Breast epithelium (tissue), 4 donors: ENCODE measurements around the gene OSGEP. TPM values are rescaled to one million over a fixed set of nuclear protein-coding genes. Genes with fewer than 3 reads are reported as not detected.

Experiments used
- DNase-seq, 2 donors: peaks; one replicate each; pipeline ENCODE4 v3.0.0-alpha.2; 2019; ENCODE audit warnings: low spot score in 2 of 2
- H3K27ac ChIP-seq, 2 donors: fragments of 200-600 bp; sonication (generic) in 1 of 2; one replicate each; pipeline ENCODE4 v1.5.1; 2016 to 2019; ENCODE audit warnings: mild to moderate bottlenecking in 1 of 2
- H3K27me3 ChIP-seq, 2 donors: fragments of 200-600 bp; sonication (generic) in 1 of 2; one replicate each; pipeline versions ENCODE4 v1.5.1 to v1.6.0; 2017 to 2019; ENCODE audit warnings: control low read depth in 1 of 2, mild to moderate bottlenecking in 1 of 2
- H3K36me3 ChIP-seq: fragments of 200-600 bp; one replicate; pipeline ENCODE4 v1.5.1; 2019
- H3K4me1 ChIP-seq, 2 donors: fragments of 200-600 bp; sonication (generic); one replicate each; pipeline ENCODE4 v1.5.1; 2016 to 2019; ENCODE audit warnings: control low read depth in 1 of 2
- H3K4me3 ChIP-seq, 3 donors: fragments of 200-600 bp; sonication (generic); 1 replicate in 2 of 3; 2 replicates in 1 of 3; pipeline ENCODE4 v1.5.1; 2016 to 2019; ENCODE audit warnings: mild to moderate bottlenecking in 3 of 3, moderate library complexity in 2 of 3
- H3K9me3 ChIP-seq, 2 donors: fragments of 200-600 bp; sonication (generic) in 1 of 2; one replicate each; pipeline ENCODE4 v1.5.1; 2016 to 2019; ENCODE audit warnings: control low read depth in 1 of 2
- POLR2A ChIP-seq: fragments of 450-650 bp; IDR thresholded peaks from one replicate; pipeline ENCODE4 v1.6.1; 2016; ENCODE audit warnings: antibody characterized with exemption, mild to moderate bottlenecking, moderate library complexity
- POLR2AphosphoS5 ChIP-seq, 3 donors: sonication (generic); formaldehyde crosslinking; IDR thresholded peaks; one replicate each; pipeline ENCODE4 v1.6.1; 2017; ENCODE audit warnings: antibody characterized with exemption in 3 of 3
- intact Hi-C: fragments of 100-400 bp; cut with DNase I; formaldehyde crosslinking; loops from one replicate; pipeline ENCODE4 v1.15.1; 2023; ENCODE audit warnings: low total_unique reads
- total RNA-seq, 3 donors: library from RNA; depleted of rRNA; stranded (reverse); fragments of >200 nt; gene quantifications; one replicate each; pipeline ENCODE4 v1.1.0, GENCODE V29; 2016
- TF ChIP-seq, protein P1 (sequence below), 3 donors: fragments of 450-650 bp; IDR thresholded peaks; one replicate each; pipeline ENCODE4 v1.5.1; 2016 to 2017; ENCODE audit warnings: antibody characterized with exemption in 3 of 3, mild to moderate bottlenecking in 3 of 3, moderate library complexity in 3 of 3

The OSGEP gene
- total RNA-seq, 3 donors from 2014 or later = 38.1 to 66.9 (median 57.5) TPM

DNA sequence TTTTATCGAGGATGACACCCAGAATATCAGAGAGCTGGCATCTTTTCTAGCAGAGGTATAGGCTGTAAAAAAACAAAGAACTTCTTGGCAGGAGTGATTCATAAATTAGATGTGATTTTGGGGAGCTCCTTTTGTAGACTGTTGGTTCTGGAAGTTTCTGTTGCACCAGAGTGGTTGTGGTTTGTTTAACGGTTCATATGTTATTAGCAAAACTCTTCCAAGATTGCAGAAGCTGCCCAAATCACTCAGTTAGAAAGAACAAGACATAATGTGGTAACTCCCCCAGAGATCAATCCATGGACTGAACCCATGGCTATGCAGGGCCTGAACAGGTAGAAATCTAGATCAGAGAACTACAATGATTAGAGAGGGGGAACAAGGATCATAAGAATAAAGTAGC is 44.0 kb upstream of the OSGEP start:
- no peak overlapping the region for H3K27ac ChIP-seq
- intact Hi-C loops = no loop called here
- no peak overlapping the region for H3K4me3 ChIP-seq
- H3K36me3 ChIP-seq = no peaks in the 10 kb centered on the region
- DNase-seq = no peak
- H3K9me3 ChIP-seq = no peaks in the 10 kb centered on the region
- TF ChIP-seq, protein P1, sequence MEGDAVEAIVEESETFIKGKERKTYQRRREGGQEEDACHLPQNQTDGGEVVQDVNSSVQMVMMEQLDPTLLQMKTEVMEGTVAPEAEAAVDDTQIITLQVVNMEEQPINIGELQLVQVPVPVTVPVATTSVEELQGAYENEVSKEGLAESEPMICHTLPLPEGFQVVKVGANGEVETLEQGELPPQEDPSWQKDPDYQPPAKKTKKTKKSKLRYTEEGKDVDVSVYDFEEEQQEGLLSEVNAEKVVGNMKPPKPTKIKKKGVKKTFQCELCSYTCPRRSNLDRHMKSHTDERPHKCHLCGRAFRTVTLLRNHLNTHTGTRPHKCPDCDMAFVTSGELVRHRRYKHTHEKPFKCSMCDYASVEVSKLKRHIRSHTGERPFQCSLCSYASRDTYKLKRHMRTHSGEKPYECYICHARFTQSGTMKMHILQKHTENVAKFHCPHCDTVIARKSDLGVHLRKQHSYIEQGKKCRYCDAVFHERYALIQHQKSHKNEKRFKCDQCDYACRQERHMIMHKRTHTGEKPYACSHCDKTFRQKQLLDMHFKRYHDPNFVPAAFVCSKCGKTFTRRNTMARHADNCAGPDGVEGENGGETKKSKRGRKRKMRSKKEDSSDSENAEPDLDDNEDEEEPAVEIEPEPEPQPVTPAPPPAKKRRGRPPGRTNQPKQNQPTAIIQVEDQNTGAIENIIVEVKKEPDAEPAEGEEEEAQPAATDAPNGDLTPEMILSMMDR (IDR thresholded peaks at IDR 0.05) = no peak
- no peak for TF ChIP-seq POLR2AphosphoS5 (IDR thresholded peaks at IDR 0.05)
- no peak for TF ChIP-seq POLR2A
- no peaks in the 10 kb centered on the region for H3K27me3 ChIP-seq
- no peaks in the 10 kb centered on the region for H3K4me1 ChIP-seq

DNA sequence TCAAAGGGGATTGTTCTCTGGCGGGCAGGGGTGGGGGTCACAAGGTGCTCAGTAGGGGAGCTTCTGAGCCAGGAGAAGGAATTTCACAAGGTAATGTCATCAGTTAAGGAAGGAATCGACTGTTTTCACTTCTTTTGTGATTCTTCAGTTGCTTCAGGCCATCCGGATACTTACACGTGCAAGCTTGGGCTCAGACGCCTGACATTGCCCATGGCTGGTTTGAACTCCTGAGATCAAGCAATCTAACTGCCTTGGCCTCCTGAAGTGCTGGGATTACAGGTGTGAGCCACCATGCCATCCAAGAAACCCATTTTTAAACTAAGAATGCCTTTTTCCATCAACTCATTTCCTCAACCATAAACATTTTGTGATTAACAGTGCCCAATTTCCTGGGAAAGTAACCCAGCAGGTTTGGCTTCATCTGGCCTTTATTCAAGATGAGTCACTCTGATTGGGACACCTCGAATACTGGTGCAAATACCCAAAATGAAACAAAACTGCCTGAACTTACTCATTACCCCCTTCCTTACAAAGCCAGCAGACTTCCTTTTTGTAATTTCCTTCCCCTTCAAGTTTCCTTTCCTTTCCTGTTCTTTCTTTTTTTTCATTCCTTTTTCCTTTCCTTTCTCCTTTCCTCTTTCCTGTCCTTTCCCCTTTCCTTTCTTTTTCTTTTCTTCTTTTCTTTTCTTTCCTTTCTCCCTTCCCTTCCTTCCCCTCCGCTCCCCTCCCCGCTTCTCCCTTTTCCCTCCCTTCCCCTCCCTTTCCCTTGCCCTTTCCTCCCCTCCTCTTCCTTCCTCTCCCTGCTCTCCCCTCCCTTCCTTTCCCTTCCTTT is 40.5 kb upstream of the OSGEP start:
- TF ChIP-seq, protein P1 (IDR thresholded peaks at IDR 0.05) = no peak
- TF ChIP-seq POLR2AphosphoS5 (IDR thresholded peaks at IDR 0.05) (no peak), POLR2A (no peak)
- no peak for DNase-seq

DNA sequence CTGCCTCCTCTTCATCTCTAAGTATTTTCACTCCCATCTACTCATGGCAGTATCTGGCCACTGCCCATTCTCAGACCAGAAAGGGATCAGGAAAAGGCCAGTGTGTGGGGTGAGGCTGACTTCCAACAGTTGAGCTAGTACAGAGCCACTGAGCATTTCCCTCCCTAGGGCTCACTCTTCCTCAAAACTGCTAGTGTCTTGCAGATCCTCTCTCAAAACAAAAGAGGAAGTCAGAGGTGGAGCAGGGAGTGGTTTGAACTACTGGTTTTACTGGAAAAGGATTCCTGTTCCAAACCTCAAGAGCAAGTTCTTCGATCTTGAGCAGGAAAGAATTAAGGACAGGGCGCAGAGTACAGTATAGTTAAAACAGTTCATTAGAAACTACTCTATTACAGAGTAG is 39.0 kb upstream of the OSGEP start:
- Histone ChIP-seq H3K27me3 (no peaks in the 10 kb centered on the region), H3K27ac (peak overlapping the region in 1 of 2 donors; percentile 1), H3K4me3 (no peak overlapping the region), H3K36me3 (no peaks in the 10 kb centered on the region), H3K4me1 (no peaks in the 10 kb centered on the region), H3K9me3 (no peaks in the 10 kb centered on the region)
- intact Hi-C loops = no loop called here
- no peak for DNase-seq
- TF ChIP-seq, protein P1 (IDR thresholded peaks at IDR 0.05) = no peak
- TF ChIP-seq POLR2AphosphoS5 (IDR thresholded peaks at IDR 0.05) = no peak
- no peak for TF ChIP-seq POLR2A

More for the DNA sequence above, 40.5 kb upstream of the OSGEP start:
- H3K4me3 ChIP-seq = no peak overlapping the region
- H3K4me1 ChIP-seq = no peaks in the 10 kb centered on the region
- no peaks in the 10 kb centered on the region for H3K36me3 ChIP-seq
- H3K27me3 ChIP-seq = no peaks in the 10 kb centered on the region
- H3K9me3 ChIP-seq = no peaks in the 10 kb centered on the region
- intact Hi-C loops = no loop called here
- H3K27ac ChIP-seq = peak overlapping the region; percentile 2 to 32

DNA sequence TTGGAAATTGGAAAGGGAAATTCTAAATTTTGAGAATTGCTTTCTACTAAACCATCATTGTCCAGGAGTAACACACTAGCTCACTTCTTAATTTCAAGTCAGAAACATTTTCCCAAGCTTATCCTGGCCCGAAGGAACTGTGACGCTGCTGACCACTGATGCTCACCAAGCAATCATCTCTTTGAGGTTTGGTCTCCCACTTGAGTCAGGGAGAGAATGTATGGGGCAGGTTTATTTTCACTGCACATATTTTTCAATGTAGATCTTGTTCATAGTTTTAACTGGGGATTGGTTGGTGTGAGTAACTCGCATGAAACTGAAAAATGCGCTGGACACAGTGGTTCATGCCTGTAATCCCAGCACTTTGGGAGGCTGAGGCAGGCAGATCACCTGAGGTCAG is 37.9 kb upstream of the OSGEP start:
- Histone ChIP-seq H3K4me3 (no peak overlapping the region), H3K27me3 (no peaks in the 10 kb centered on the region), H3K27ac (no peak overlapping the region), H3K9me3 (no peaks in the 10 kb centered on the region), H3K36me3 (no peaks in the 10 kb centered on the region), H3K4me1 (no peaks in the 10 kb centered on the region)
- DNase-seq = no peak
- intact Hi-C loops = no loop called here
- TF ChIP-seq POLR2AphosphoS5 (IDR thresholded peaks at IDR 0.05) = no peak
- TF ChIP-seq POLR2A = no peak
- TF ChIP-seq, protein P1 (IDR thresholded peaks at IDR 0.05) = no peak

DNA sequence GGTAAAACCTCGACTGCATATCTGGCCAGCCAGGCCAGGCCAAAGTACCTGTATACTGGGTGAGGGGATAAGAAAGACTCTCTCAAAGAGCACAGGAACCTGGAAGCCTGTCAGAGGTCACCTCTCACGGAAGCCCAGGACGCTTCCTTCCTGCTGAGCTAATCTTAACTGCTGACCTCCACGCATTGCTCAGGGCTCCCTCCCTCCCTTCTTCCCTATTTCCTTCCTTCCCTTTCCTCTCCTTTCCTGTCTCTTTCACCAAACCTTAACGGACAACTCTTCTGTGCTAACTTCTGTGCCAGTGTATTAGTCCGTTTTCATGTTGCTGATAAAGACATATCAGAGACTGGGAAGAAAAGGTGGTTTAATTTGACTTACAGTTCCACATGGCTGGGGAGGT is 36.0 kb upstream of the OSGEP start:
- TF ChIP-seq POLR2A (no peak), POLR2AphosphoS5 (IDR thresholded peaks at IDR 0.05) (no peak)
- TF ChIP-seq, protein P1 (IDR thresholded peaks at IDR 0.05) = no peak
- DNase-seq = no peak
- Histone ChIP-seq H3K27ac (no peak overlapping the region), H3K9me3 (no peaks in the 10 kb centered on the region), H3K4me1 (no peaks in the 10 kb centered on the region), H3K27me3 (no peaks in the 10 kb centered on the region), H3K36me3 (no peaks in the 10 kb centered on the region), H3K4me3 (no peak overlapping the region)
- intact Hi-C loops = no loop called here
